NCI-H1048 (cell line): ENCODE measurements around the gene LSM12.
"Not testable (repeated sequence)": the region's sequence is repeated elsewhere in the genome, so short reads cannot be mapped to it uniquely, and the experiment has no call there.

ENCODE experiments used
- DNase-seq: peaks from one replicate; lab custom pipeline; 2025; lab: John Stamatoyannopoulos, UW

The LSM12 gene

GRCh38 chr17:44076716-44077594 is 10.5 kb upstream of the LSM12 start:
- no peak for DNase-seq

GRCh38 chr17:44075598-44076293 is 9.3 kb upstream of the LSM12 start:
- no peak for DNase-seq

GRCh38 chr17:44074911-44075285 is 8.4 kb upstream of the LSM12 start:
- no peak for DNase-seq

- no peak for DNase-seq
These were observed 7.9 kb upstream of the LSM12 start for GRCh38 chr17:44074231-44074910.

GRCh38 chr17:44071772-44072171 is 5.3 kb upstream of the LSM12 start:
- DNase-seq: no peak

- DNase-seq: no peak
These were observed 4.7 kb upstream of the LSM12 start for GRCh38 chr17:44071198-44071520.

- DNase-seq: peak; percentile 88
These were observed 4.2 kb upstream of the LSM12 start, which contains the start of gene G6PC3 for GRCh38 chr17:44070455-44071197. Gene G6PC3 (plus strand): TSS chr17:44070735. CDS start chr17:44070966, 231 bp downstream.

- DNase-seq: no peak
These were observed 3.5 kb upstream of the LSM12 start for GRCh38 chr17:44069974-44070454.

GRCh38 chr17:44067545-44067940 is 1.1 kb upstream of the LSM12 start:
- DNase-seq: no peak

GRCh38 chr17:44065668-44066203 is 735 bp downstream of the LSM12 start:
- DNase-seq: no peak

GRCh38 chr17:44063704-44064639 is 2.5 kb downstream of the LSM12 start:
- no peak for DNase-seq

GRCh38 chr17:44062871-44063270 is 3.6 kb downstream of the LSM12 start:
- DNase-seq: no peak

GRCh38 chr17:44061446-44061845 is 5.0 kb downstream of the LSM12 start:
- DNase-seq: no peak

- no peak for DNase-seq
These were observed 7.2 kb downstream of the LSM12 start for GRCh38 chr17:44059101-44059892.

GRCh38 chr17:44053125-44053872 is 13.2 kb downstream of the LSM12 start:
- DNase-seq: no peak

GRCh38 chr17:44049294-44050060 is 17.0 kb downstream of the LSM12 start:
- DNase-seq: no peak

GRCh38 chr17:44046893-44047292 is 19.6 kb downstream of the LSM12 start:
- not testable (repeated sequence) for DNase-seq

GRCh38 chr17:44045486-44045885 is 21.0 kb downstream of the LSM12 start:
- no peak for DNase-seq
